H1 (cell line): ENCODE data around the gene SMARCA4. TPM values are rescaled to one million over a fixed set of nuclear protein-coding genes. Genes with fewer than 3 reads are reported as not detected.

Experiments used
- CTCF ChIA-PET: fragments of 300-600 bp; sonication (Branson Sonifier 250); formaldehyde crosslinking; loops from one replicate; lab custom pipeline; 2021; ENCODE audit not compliant: partially characterized antibody; lab: Charles Lee
- POLR2A ChIA-PET: fragments of 300-600 bp; sonication (Branson Sonifier 250); formaldehyde crosslinking; loops from one replicate; lab custom pipeline; 2021; ENCODE audit warnings: inconsistent platforms; ENCODE audit not compliant: partially characterized antibody; lab: Charles Lee
- DNase-seq, 2 experiments: peaks; one replicate each; pipeline versions ENCODE4 v3.0.0 to v3.0.0-alpha.2; 2010 to 2022; ENCODE audit warnings: low spot score in 2 of 2, low read depth in 1 of 2, mixed read lengths in 1 of 2
- FAIRE-seq: peaks from 2 replicates; lab custom pipeline; 2011; peaks lifted over from hg19 to GRCh38; lab: Jason Lieb, UNC
- H2AFZ ChIP-seq: 2 replicates; pipeline ENCODE4 v1.8.1; 2012; ENCODE audit warnings: low read length, inconsistent platforms
- H2AK5ac ChIP-seq: 2 replicates; pipeline ENCODE4 v1.6.1; 2013; ENCODE audit warnings: low read depth, low read length
- H2BK120ac ChIP-seq: replicated peaks from 2 replicates; pipeline ENCODE3; 2013; ENCODE audit warnings: low read depth, low read length, inconsistent platforms
- H2BK12ac ChIP-seq: 2 replicates; pipeline ENCODE4 v1.6.1; 2013; ENCODE audit warnings: low read depth, low read length
- H2BK15ac ChIP-seq: 2 replicates; pipeline ENCODE4 v1.6.1; 2013; ENCODE audit warnings: low read length
- H2BK20ac ChIP-seq: 2 replicates; pipeline ENCODE4 v1.6.1; 2013; ENCODE audit warnings: low read length
- H2BK5ac ChIP-seq: 2 replicates; pipeline ENCODE4 v1.6.1; 2013; ENCODE audit warnings: low read depth, low read length
- H3K14ac ChIP-seq: 2 replicates; pipeline ENCODE4 v1.6.1; 2013; ENCODE audit warnings: inconsistent platforms; ENCODE audit not compliant: insufficient read length
- H3K18ac ChIP-seq: 2 replicates; pipeline ENCODE4 v1.6.1; 2013; ENCODE audit warnings: low read length; ENCODE audit errors: extremely low read depth
- H3K23ac ChIP-seq: 2 replicates; pipeline ENCODE4 v1.6.1; 2013; ENCODE audit warnings: inconsistent platforms; ENCODE audit not compliant: insufficient read length
- H3K23me2 ChIP-seq: 2 replicates; pipeline ENCODE4 v1.6.1; 2013; ENCODE audit warnings: low read depth, low read length
- H3K27ac ChIP-seq: 2 replicates; pipeline ENCODE4 v1.6.1; 2011; ENCODE audit warnings: low read depth, low read length, inconsistent platforms
- H3K27me3 ChIP-seq, 4 experiments: replicated peaks in 1 of 4; 1 replicate in 1 of 4; 2 replicates in 3 of 4; pipeline versions ENCODE4 v1.6.1 to v1.8.1; 2011 to 2013; ENCODE audit warnings: low read length in 3 of 4, mild to moderate bottlenecking in 3 of 4, inconsistent platforms in 2 of 4, mixed read lengths in 2 of 4, moderate library complexity in 1 of 4; ENCODE audit not compliant: control insufficient read depth in 3 of 4, insufficient read depth in 3 of 4; ENCODE audit errors: extremely low read depth in 1 of 4
- H3K36me3 ChIP-seq, 4 experiments: 2 replicates each; pipeline versions ENCODE4 v1.6.1 to v1.8.1; 2011 to 2013; ENCODE audit warnings: mild to moderate bottlenecking in 4 of 4, low read length in 3 of 4, moderate library complexity in 2 of 4, control low read depth in 1 of 4, inconsistent platforms in 1 of 4; ENCODE audit not compliant: insufficient read depth in 4 of 4, control insufficient read depth in 2 of 4
- H3K4ac ChIP-seq: replicated peaks from 2 replicates; pipeline ENCODE3; 2013; ENCODE audit warnings: low read length, low read depth, mixed read lengths, inconsistent platforms; ENCODE audit not compliant: insufficient read length
- H3K4me1 ChIP-seq, 4 experiments: replicated peaks in 1 of 4; 1 replicate in 1 of 4; 2 replicates in 3 of 4; pipeline versions ENCODE4 v1.6.1 to v1.8.1; 2011 to 2013; ENCODE audit warnings: low read length in 3 of 4, inconsistent platforms in 2 of 4, mixed read lengths in 1 of 4; ENCODE audit not compliant: insufficient read depth in 4 of 4, control insufficient read depth in 3 of 4
- H3K4me2 ChIP-seq, 2 experiments: 2 replicates each; pipeline versions ENCODE4 v1.6.1 to v1.8.1; 2011 to 2013; ENCODE audit warnings: low read depth in 2 of 2, low read length in 2 of 2, control low read depth in 1 of 2, inconsistent platforms in 1 of 2, mild to moderate bottlenecking in 1 of 2; ENCODE audit not compliant: insufficient read depth in 1 of 2
- H3K4me3 ChIP-seq, 4 experiments: fragments of 200-600, 300-600 bp in 1 of 4; sonication (generic), shearing (Covaris generic), sonication (Bioruptor Twin) in 1 of 4; 2 replicates each; pipeline versions ENCODE4 v1.5.1 to v1.8.1; 2011 to 2016; ENCODE audit warnings: low read length in 4 of 4, low read depth in 3 of 4, control low read depth in 2 of 4, inconsistent platforms in 2 of 4, mild to moderate bottlenecking in 2 of 4, mixed read lengths in 1 of 4, moderate library complexity in 1 of 4; ENCODE audit not compliant: insufficient read depth in 2 of 4; ENCODE audit errors: extremely low read depth in 1 of 4
- H3K56ac ChIP-seq: replicated peaks from 2 replicates; pipeline ENCODE3; 2013; ENCODE audit warnings: low read depth, mild to moderate bottlenecking, mixed read lengths, low read length, inconsistent platforms; ENCODE audit not compliant: insufficient read length
- H3K79me1 ChIP-seq: 2 replicates; pipeline ENCODE4 v1.6.1; 2013; ENCODE audit warnings: low read depth, low read length, control low read depth
- H3K79me2 ChIP-seq, 2 experiments: 2 replicates each; pipeline versions ENCODE4 v1.6.1 to v1.8.1; 2012 to 2013; ENCODE audit warnings: low read length in 2 of 2, mild to moderate bottlenecking in 2 of 2, inconsistent platforms in 1 of 2; ENCODE audit not compliant: insufficient read depth in 2 of 2, control insufficient read depth in 1 of 2
- H3K9ac ChIP-seq, 4 experiments: replicated peaks in 1 of 4; 1 replicate in 1 of 4; 2 replicates in 3 of 4; pipeline versions ENCODE4 v1.6.1 to v1.8.1; 2011 to 2013; ENCODE audit warnings: low read depth in 3 of 4, low read length in 3 of 4, control low read depth in 2 of 4, mild to moderate bottlenecking in 2 of 4, moderate library complexity in 2 of 4, inconsistent platforms in 1 of 4; ENCODE audit errors: extremely low read depth in 1 of 4
- H3K9me3 ChIP-seq, 2 experiments: 2 replicates each; pipeline versions ENCODE4 v1.6.1 to v1.8.1; 2012 to 2013; ENCODE audit warnings: mild to moderate bottlenecking in 2 of 2, moderate library complexity in 2 of 2, control low read depth in 1 of 2, inconsistent platforms in 1 of 2, low read depth in 1 of 2, low read length in 1 of 2, mixed read lengths in 1 of 2; ENCODE audit not compliant: insufficient read depth in 2 of 2
- H4K20me1 ChIP-seq, 2 experiments: replicated peaks in 1 of 2; 2 replicates each; pipeline versions ENCODE3 to v1.8.1; 2011 to 2013; ENCODE audit warnings: inconsistent platforms in 2 of 2, low read length in 2 of 2, mild to moderate bottlenecking in 1 of 2; ENCODE audit not compliant: insufficient read depth in 2 of 2, control insufficient read depth in 1 of 2
- H4K5ac ChIP-seq: 2 replicates; pipeline ENCODE4 v1.6.1; 2013; ENCODE audit warnings: low read length, low read depth, mixed read lengths, inconsistent platforms; ENCODE audit not compliant: insufficient read length
- H4K8ac ChIP-seq: 2 replicates; pipeline ENCODE4 v1.8.0; 2013; ENCODE audit warnings: mild to moderate bottlenecking, moderate library complexity, low read length, inconsistent platforms; ENCODE audit not compliant: insufficient read depth; ENCODE audit errors: extremely low read depth
- H4K91ac ChIP-seq: replicated peaks from 2 replicates; pipeline ENCODE3; 2013; ENCODE audit warnings: low read length, mixed read lengths, inconsistent platforms; ENCODE audit not compliant: insufficient read length
- CEBPB ChIP-seq: IDR thresholded peaks from 2 replicates; pipeline ENCODE4 v1.6.1; 2012; ENCODE audit warnings: low read depth, low read length
- TAF1 ChIP-seq: IDR thresholded peaks from 2 replicates; pipeline ENCODE4 v1.6.1; 2011; ENCODE audit warnings: mild to moderate bottlenecking, low read depth, low read length
- WGBS, 2 experiments: shearing (Covaris generic) in 1 of 2; methylation state at CpG; one replicate each; pipeline versions ENCODE4 v1.1.6 to v1.1.7; 2013 to 2015; ENCODE audit warnings: low lambda C conversion rate in 2 of 2, mixed read lengths in 2 of 2, inconsistent platforms in 1 of 2, low coverage in 1 of 2, missing lambda C conversion rate in 1 of 2; ENCODE audit not compliant: insufficient replicate concordance in 2 of 2, insufficient coverage in 1 of 2, insufficient read length in 1 of 2; ENCODE audit errors: extremely low coverage in 1 of 2, missing lambda C conversion rate in 1 of 2; 5-methylcytosine and 5-hydroxymethylcytosine counted together
- polyA plus RNA-seq, 7 experiments: library from polyadenylated mRNA; depleted of rRNA in 3 of 7; stranded (reverse) in 5 of 7; unstranded in 2 of 7; fragments of >200 nt in 5 of 7; fragments of 200-250 nt in 2 of 7; gene quantifications; 1 replicate in 5 of 7; 2 replicates in 1 of 7; 4 replicates in 1 of 7; pipeline versions ENCODE4 v1.2.1 to v1.2.3, GENCODE V29; 2011 to 2013; ENCODE audit warnings: missing spikeins in 2 of 7, mixed read lengths in 2 of 7
- total RNA-seq: library from RNA; stranded (reverse); fragmentation: NEBNext Ultra II Directional; extraction: Animal tissue kit (Norgen Biotek cat#: 25700); gene quantifications from 2 replicates; pipeline ENCODE4 v1.2.1, GENCODE V29; 2021
- TF ChIP-seq, protein P1 (sequence below), 3 experiments: IDR thresholded peaks; 1 replicate in 2 of 3; 2 replicates in 1 of 3; pipeline versions ENCODE4 v1.5.1 to v1.6.1; 2011; ENCODE audit warnings: low read length in 3 of 3, mild to moderate bottlenecking in 3 of 3, inconsistent platforms in 2 of 3, low read depth in 1 of 3, moderate library complexity in 1 of 3; ENCODE audit not compliant: insufficient read depth in 1 of 3; ENCODE audit errors: control extremely low read depth in 1 of 3

The SMARCA4 gene
- total and polyA plus RNA-seq, 2 of the 8 experiments (the other 6 are each of a cell fraction or from before 2014, with no cell fraction given) = 86.4 to 263 TPM

DNA sequence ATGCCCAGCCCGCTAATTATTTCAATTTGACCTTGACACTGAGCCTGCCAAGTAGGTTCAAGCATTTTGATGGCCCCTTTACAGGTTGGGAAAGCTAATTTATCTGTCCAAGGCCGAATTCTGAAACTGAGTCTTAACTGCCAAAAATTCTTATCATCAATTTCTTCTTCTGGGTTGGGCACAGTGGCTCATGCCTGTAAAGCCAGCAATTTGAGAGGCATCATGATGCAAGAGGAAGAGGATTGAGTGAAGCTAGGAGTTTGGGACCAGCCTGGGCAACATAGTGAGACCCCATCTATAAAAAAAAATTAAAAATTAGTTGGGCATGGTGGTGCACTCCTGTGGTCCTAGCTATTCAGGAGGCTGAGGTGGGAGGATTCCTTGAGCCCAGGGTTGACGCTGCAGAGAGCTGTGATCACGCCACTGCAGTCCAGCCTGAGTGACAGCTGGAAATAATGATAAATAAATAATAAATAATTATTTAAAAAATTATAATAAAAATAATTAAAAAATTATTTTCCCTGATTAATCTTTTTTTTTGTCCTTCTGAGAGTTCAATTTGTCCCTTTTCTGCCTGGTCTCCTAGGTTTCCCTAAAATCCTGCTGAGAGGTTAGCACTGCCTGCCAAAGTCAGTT is 127.2 kb downstream of the SMARCA4 start:
- Histone ChIP-seq H3K79me1 (no peaks in the 10 kb centered on the region), H4K20me1 (peaks cover 14 to 16% of the 10 kb centered on the region in 2 experiments), H3K56ac (no peak overlapping the region), H3K9me3 (no peaks in the 10 kb centered on the region), H2BK5ac (peak overlapping the region; percentile 87; the same call in 1 of the 2 replicates), H3K9ac (no peak overlapping the region), H3K27ac (0 out of 2 replicates have a peak overlapping the region, but pooled peaks have one; percentile 12), H3K36me3 (peaks cover 0 to 23% (median 2%) of the 10 kb centered on the region in 4 experiments; a peak in 3 of 8 replicates), H2AFZ (no peak overlapping the region), H3K4me1 (peaks cover 7 to 11% (median 9%) of the 10 kb centered on the region in 4 experiments)
- 88% methylated on average over 4 of the region's 4 CpGs; no CpG with 5 or more reads in 1 of the 2 experiments for WGBS, 2 experiments
- no peak for FAIRE-seq
- DNase-seq = no peak
- TF ChIP-seq, protein P1, sequence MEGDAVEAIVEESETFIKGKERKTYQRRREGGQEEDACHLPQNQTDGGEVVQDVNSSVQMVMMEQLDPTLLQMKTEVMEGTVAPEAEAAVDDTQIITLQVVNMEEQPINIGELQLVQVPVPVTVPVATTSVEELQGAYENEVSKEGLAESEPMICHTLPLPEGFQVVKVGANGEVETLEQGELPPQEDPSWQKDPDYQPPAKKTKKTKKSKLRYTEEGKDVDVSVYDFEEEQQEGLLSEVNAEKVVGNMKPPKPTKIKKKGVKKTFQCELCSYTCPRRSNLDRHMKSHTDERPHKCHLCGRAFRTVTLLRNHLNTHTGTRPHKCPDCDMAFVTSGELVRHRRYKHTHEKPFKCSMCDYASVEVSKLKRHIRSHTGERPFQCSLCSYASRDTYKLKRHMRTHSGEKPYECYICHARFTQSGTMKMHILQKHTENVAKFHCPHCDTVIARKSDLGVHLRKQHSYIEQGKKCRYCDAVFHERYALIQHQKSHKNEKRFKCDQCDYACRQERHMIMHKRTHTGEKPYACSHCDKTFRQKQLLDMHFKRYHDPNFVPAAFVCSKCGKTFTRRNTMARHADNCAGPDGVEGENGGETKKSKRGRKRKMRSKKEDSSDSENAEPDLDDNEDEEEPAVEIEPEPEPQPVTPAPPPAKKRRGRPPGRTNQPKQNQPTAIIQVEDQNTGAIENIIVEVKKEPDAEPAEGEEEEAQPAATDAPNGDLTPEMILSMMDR (IDR thresholded peaks at IDR 0.05; ENCODE audit: control extremely low read depth in 1 of 3, insufficient read depth in 1 of 3, low read depth in 1 of 3, low read length in 3 of 3) = no peak
- TF ChIP-seq CEBPB (no peak), TAF1 (no peak)
- TF ChIP-seq, all 59 proteins: peak for 0
- ChIA-PET CTCF (interaction anchor here (0.8 to 1.8 kb wide), 4 partner anchors 16 to 216 kb away, joined by 3 to 5 read pairs (median 4); no protein-coding TSS in a partner anchor), POLR2A (interaction anchor here (1.2 to 3.1 kb wide), 7 partner anchors 8 to 147 kb away, joined by 3 to 16 read pairs (median 5); no protein-coding TSS in a partner anchor)
- peaks cover 7% of the 10 kb centered on the region for H3K23me2 ChIP-seq
- H4K5ac ChIP-seq = peak overlapping the region; percentile 71
- peak overlapping the region; percentile 73 for H3K4ac ChIP-seq
- H2BK15ac ChIP-seq = no peak overlapping the region
- peaks cover 24 to 26% of the 10 kb centered on the region in 2 experiments for H3K79me2 ChIP-seq
- peak overlapping the region; percentile 95 for H2BK120ac ChIP-seq
- peak overlapping the region; percentile 88; the same call in 1 of the 2 replicates for H2BK20ac ChIP-seq
- H4K91ac ChIP-seq = peak overlapping the region; percentile 88
- H3K4me2 ChIP-seq = peak overlapping the region; percentile 66 to 98; a peak in 3 of 4 replicates
- H3K4me3 ChIP-seq = no peak overlapping the region; a peak in 2 of 8 replicates
- H4K8ac ChIP-seq = no peak overlapping the region
- no peak overlapping the region; the same call in 1 of the 2 replicates for H2AK5ac ChIP-seq
- no peak overlapping the region for H3K23ac ChIP-seq
- H3K18ac ChIP-seq = peak overlapping the region; percentile 66
- peak overlapping the region; percentile 89; the same call in 1 of the 2 replicates for H2BK12ac ChIP-seq
- no peaks in the 10 kb centered on the region for H3K27me3 ChIP-seq
- no peak overlapping the region for H3K14ac ChIP-seq
